Endodermal cell (in vitro differentiated cells): ENCODE results near the gene FAR1. TPM values are rescaled to one million over a fixed set of nuclear protein-coding genes. Genes with fewer than 3 reads are reported as not detected.
"Not testable (repeated sequence)": the region's sequence is repeated elsewhere in the genome, so short reads cannot be mapped to it uniquely, and the experiment has no call there.

Source experiments
- DNase-seq: peaks from one replicate; pipeline ENCODE4 v3.0.0-alpha.2; 2017
- H3K27ac ChIP-seq: 2 replicates; pipeline ENCODE4 v1.5.1; 2013; ENCODE audit warnings: mild to moderate bottlenecking, low read depth, low read length, moderate library complexity
- H3K27me3 ChIP-seq: 2 replicates; pipeline ENCODE4 v1.6.1; 2013; ENCODE audit warnings: mild to moderate bottlenecking, low read length, moderate library complexity; ENCODE audit not compliant: insufficient read depth, control insufficient read depth, poor library complexity, severe bottlenecking
- H3K36me3 ChIP-seq: 2 replicates; pipeline ENCODE4 v1.7.0; 2013; ENCODE audit warnings: mild to moderate bottlenecking, low read length, moderate library complexity; ENCODE audit not compliant: control insufficient read depth, insufficient read depth
- H3K4me1 ChIP-seq: one replicate; pipeline ENCODE4 v1.7.0; 2013; ENCODE audit warnings: low read length; ENCODE audit not compliant: control insufficient read depth, insufficient read depth
- H3K4me3 ChIP-seq: 2 replicates; pipeline ENCODE4 v1.5.1; 2013; ENCODE audit warnings: mild to moderate bottlenecking, low read length, moderate library complexity
- H3K9ac ChIP-seq: 2 replicates; pipeline ENCODE4 v1.6.1; 2013; ENCODE audit warnings: mild to moderate bottlenecking, low read length, moderate library complexity; ENCODE audit not compliant: poor library complexity, severe bottlenecking; ENCODE audit errors: extremely low read depth
- H3K9me3 ChIP-seq: 2 replicates; pipeline ENCODE4 v1.6.1; 2013; ENCODE audit warnings: mild to moderate bottlenecking, low read length, moderate library complexity; ENCODE audit not compliant: control insufficient read depth
- H3K27ac Mint-ChIP-seq: 2 replicates; pipeline ENCODE4 v1.8.0; 2020; ENCODE audit warnings: mixed read lengths
- H3K27me3 Mint-ChIP-seq: 2 replicates; pipeline ENCODE4 v1.8.0; 2021; ENCODE audit warnings: mild to moderate bottlenecking, mixed read lengths; ENCODE audit not compliant: insufficient read depth
- H3K36me3 Mint-ChIP-seq: 2 replicates; pipeline ENCODE4 v1.8.0; 2020; ENCODE audit warnings: low read depth, mixed read lengths
- H3K4me1 Mint-ChIP-seq: 2 replicates; pipeline ENCODE4 v1.8.0; 2020; ENCODE audit warnings: mixed read lengths
- H3K4me3 Mint-ChIP-seq: 2 replicates; pipeline ENCODE4 v1.8.0; 2020; ENCODE audit warnings: mild to moderate bottlenecking, moderate library complexity, mixed read lengths
- H3K9me3 Mint-ChIP-seq: 2 replicates; pipeline ENCODE4 v1.8.0; 2020; ENCODE audit warnings: mild to moderate bottlenecking, mixed read lengths
- WGBS, 2 experiments: methylation state at CpG; one replicate each; pipeline versions ENCODE4 v1.1.5 to v1.1.7; 2013; ENCODE audit warnings: missing lambda C conversion rate in 2 of 2, mixed read lengths in 1 of 2; ENCODE audit not compliant: insufficient coverage in 1 of 2, insufficient read length in 1 of 2; 5-methylcytosine and 5-hydroxymethylcytosine counted together
- total RNA-seq, 2 donors: library from RNA; stranded (reverse); fragmentation: NEBNext Ultra II Directional in 1 of 2; extraction: Animal tissue kit (Norgen Biotek cat#: 25700) in 1 of 2; gene quantifications; 2 replicates in 1 of 2; 3 replicates in 1 of 2; pipeline ENCODE4 v1.2.1, GENCODE V29; 2021
- TF ChIP-seq, protein P1 (sequence below): fragments of 200-600 bp; sonication (generic); conservative IDR thresholded peaks from 2 replicates; pipeline ENCODE4 v1.5.0; 2021; ENCODE audit warnings: antibody characterized with exemption, mild to moderate bottlenecking

FAR1 gene
- total RNA-seq, 2 donors from 2014 or later: 98.3 to 98.8 TPM

DNA sequence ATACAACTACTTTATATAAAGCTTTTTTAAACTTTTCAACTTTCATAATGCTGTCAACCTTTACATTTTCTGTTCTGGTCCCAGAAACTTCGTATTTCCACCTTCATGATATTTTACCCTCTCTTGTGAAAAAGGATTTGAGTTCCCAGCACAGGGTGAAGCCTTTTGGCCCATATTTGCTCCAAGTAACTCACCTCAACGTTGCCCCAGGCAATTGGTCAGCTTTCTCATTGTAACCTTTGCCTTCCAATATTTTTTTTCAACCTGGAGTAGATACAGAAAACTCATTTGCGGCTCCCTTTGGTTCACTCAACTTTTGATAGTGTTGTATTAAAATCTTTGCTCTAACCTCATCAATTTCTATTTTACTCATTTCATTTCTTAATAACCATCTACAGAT is 21.1 kb upstream of the FAR1 start:
- peaks cover 4% of the 10 kb centered on the region for H3K9me3 Mint-ChIP-seq
- no peaks in the 10 kb centered on the region for H3K36me3 Mint-ChIP-seq
- H3K4me3 Mint-ChIP-seq: no peak overlapping the region
- Histone ChIP-seq H3K27me3 (no peaks in the 10 kb centered on the region), H3K9me3 (no peaks in the 10 kb centered on the region), H3K27ac (no peak overlapping the region), H3K9ac (no peak overlapping the region), H3K36me3 (no peaks in the 10 kb centered on the region), H3K4me3 (no peak overlapping the region), H3K4me1 (no peaks in the 10 kb centered on the region)
- WGBS, 2 experiments: 82 to 94% methylated on average over 3 of the region's 3 CpGs
- TF ChIP-seq, protein P1, sequence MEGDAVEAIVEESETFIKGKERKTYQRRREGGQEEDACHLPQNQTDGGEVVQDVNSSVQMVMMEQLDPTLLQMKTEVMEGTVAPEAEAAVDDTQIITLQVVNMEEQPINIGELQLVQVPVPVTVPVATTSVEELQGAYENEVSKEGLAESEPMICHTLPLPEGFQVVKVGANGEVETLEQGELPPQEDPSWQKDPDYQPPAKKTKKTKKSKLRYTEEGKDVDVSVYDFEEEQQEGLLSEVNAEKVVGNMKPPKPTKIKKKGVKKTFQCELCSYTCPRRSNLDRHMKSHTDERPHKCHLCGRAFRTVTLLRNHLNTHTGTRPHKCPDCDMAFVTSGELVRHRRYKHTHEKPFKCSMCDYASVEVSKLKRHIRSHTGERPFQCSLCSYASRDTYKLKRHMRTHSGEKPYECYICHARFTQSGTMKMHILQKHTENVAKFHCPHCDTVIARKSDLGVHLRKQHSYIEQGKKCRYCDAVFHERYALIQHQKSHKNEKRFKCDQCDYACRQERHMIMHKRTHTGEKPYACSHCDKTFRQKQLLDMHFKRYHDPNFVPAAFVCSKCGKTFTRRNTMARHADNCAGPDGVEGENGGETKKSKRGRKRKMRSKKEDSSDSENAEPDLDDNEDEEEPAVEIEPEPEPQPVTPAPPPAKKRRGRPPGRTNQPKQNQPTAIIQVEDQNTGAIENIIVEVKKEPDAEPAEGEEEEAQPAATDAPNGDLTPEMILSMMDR: no peak
- H3K27ac Mint-ChIP-seq: no peak overlapping the region
- DNase-seq: no peak
- H3K27me3 Mint-ChIP-seq: peaks cover 2% of the 10 kb centered on the region
- no peaks in the 10 kb centered on the region for H3K4me1 Mint-ChIP-seq

DNA sequence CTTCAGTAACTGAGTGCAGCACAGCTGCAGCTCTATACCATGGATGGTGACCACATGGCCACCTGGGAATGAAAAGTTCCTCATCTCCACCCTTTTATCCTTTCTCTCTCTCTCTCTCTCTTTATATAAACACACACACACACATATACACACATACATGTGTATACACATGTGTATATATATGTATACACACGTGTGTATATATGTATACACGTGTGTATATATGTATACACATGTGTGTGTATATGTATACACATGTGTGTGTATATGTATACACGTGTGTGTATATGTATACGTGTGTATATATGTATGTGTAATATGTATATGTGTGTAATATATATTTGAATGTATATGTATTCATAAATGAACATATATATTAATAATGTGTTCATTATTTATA is 18.8 kb upstream of the FAR1 start:
- TF ChIP-seq, protein P1: no peak
- H3K4me3 Mint-ChIP-seq: no peak overlapping the region
- Histone ChIP-seq H3K9me3 (no peaks in the 10 kb centered on the region), H3K9ac (no peak overlapping the region), H3K27ac (no peak overlapping the region), H3K4me1 (no peaks in the 10 kb centered on the region), H3K36me3 (no peaks in the 10 kb centered on the region), H3K4me3 (no peak overlapping the region), H3K27me3 (no peaks in the 10 kb centered on the region)
- 89% methylated on average over 4 of the region's 4 CpGs; no CpG with 5 or more reads in 1 of the 2 experiments for WGBS, 2 experiments
- DNase-seq: no peak
- H3K27ac Mint-ChIP-seq: no peak overlapping the region
- H3K4me1 Mint-ChIP-seq: no peaks in the 10 kb centered on the region
- H3K9me3 Mint-ChIP-seq: peaks cover 6% of the 10 kb centered on the region
- H3K36me3 Mint-ChIP-seq: no peaks in the 10 kb centered on the region
- H3K27me3 Mint-ChIP-seq: peaks cover 3% of the 10 kb centered on the region

DNA sequence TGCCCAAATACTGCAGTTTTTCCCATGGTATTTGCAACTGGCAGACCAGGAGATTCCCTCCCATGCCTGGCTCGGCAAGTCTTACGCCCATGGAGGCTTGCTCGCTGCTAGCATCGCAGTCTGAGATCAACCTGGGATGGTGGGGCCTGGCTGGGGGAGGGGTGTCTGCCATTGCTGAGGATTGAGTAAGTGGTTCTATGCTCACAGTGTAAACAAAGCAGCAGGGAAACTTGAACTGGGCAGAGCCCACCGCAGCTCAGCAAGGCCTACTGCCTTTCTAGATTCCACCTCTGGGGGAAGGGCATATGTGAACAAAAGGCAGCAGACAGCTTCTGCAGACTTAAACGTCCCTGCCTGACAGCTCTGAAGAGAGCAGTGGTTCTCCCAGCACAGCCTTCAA is 17.0 kb upstream of the FAR1 start:
- not testable (repeated sequence) for H3K36me3 Mint-ChIP-seq, H3K27me3 Mint-ChIP-seq, H3K9ac ChIP-seq, H3K4me1 ChIP-seq, H3K4me3 ChIP-seq, H3K36me3 ChIP-seq, H3K9me3 ChIP-seq, H3K4me1 Mint-ChIP-seq, H3K27ac ChIP-seq, H3K27ac Mint-ChIP-seq, H3K27me3 ChIP-seq, H3K4me3 Mint-ChIP-seq
- WGBS, 2 experiments: 77 to 79% methylated on average over 6 of the region's 6 CpGs
- H3K9me3 Mint-ChIP-seq: peaks cover 18% of the 10 kb centered on the region
- DNase-seq: peak; percentile 49

DNA sequence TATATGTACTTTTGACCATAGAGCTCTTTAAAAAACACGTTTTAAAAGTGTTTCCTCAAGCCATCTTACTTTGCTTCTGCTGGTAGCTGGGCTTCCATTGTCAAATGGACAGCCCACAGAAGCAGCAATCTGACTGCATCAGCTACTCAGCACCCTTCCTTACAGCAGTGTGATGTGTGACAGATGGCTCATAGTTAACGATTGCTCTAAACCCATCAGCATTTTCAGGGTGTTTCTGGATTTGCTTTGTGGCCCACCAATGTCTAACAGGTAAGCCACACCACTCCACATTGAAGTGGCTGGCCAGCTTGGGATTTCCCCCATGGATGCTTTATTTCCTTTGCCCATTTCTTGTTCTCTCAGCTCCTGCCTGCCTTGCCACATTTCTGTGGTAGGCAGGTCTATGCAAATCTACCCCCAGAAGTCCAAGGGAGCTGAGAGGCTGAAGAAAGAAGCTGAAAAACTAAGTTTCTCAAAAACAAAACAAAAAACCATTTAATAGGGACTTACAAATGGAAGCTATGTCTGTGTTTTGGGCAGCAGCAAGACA is 7.3 kb upstream of the FAR1 start:
- Histone ChIP-seq H3K36me3 (no peaks in the 10 kb centered on the region), H3K27ac (no peak overlapping the region), H3K27me3 (no peaks in the 10 kb centered on the region), H3K9me3 (peaks cover 32% of the 10 kb centered on the region), H3K4me3 (no peak overlapping the region), H3K9ac (no peak overlapping the region), H3K4me1 (no peaks in the 10 kb centered on the region)
- DNase-seq: no peak
- WGBS, 2 experiments: 60 to 100% methylated on average over 1 to 2 of the region's 2 CpGs
- Mint-ChIP-seq H3K27ac (no peak overlapping the region), H3K36me3 (peaks cover 3% of the 10 kb centered on the region), H3K9me3 (peaks cover 49% of the 10 kb centered on the region), H3K4me3 (no peak overlapping the region), H3K27me3 (peaks cover 3% of the 10 kb centered on the region), H3K4me1 (no peaks in the 10 kb centered on the region)
- TF ChIP-seq, protein P1: no peak
